Astrocyte (in vitro differentiated cells and primary cell): ENCODE data around the gene ADAM19. TPM values are rescaled to one million over a fixed set of nuclear protein-coding genes. Genes with fewer than 3 reads are reported as not detected.
A peak's percentile ranks its signal among the peaks of the same experiment; 100 is the strongest.

ENCODE experiments used
- DNase-seq: peaks from one replicate; pipeline ENCODE4 v3.0.0-alpha.2; 2010; ENCODE audit warnings: low read depth
- FAIRE-seq: peaks from 2 replicates; lab custom pipeline; 2011; peaks lifted over from hg19 to GRCh38; lab: Jason Lieb, UNC
- H2AFZ ChIP-seq: 2 replicates; pipeline ENCODE4 v1.6.0; 2012; ENCODE audit warnings: low read depth, low read length, inconsistent platforms
- H3K27ac ChIP-seq: 2 replicates; pipeline ENCODE4 v1.5.1; 2011; ENCODE audit warnings: low read depth, low read length, inconsistent platforms
- H3K27me3 ChIP-seq: 2 replicates; pipeline ENCODE4 v1.6.0; 2011; ENCODE audit warnings: low read length, inconsistent platforms; ENCODE audit not compliant: insufficient read depth
- H3K36me3 ChIP-seq: 2 replicates; pipeline ENCODE4 v1.5.1; 2011; ENCODE audit warnings: low read length, inconsistent platforms; ENCODE audit not compliant: insufficient read depth
- H3K4me1 ChIP-seq: 2 replicates; pipeline ENCODE4 v1.5.1; 2011; ENCODE audit warnings: low read length, inconsistent platforms; ENCODE audit not compliant: insufficient read depth
- H3K4me2 ChIP-seq: 2 replicates; pipeline ENCODE4 v1.6.0; 2012; ENCODE audit warnings: low read length, inconsistent platforms
- H3K4me3 ChIP-seq: 2 replicates; pipeline ENCODE4 v1.5.1; 2011; ENCODE audit warnings: low read depth, mild to moderate bottlenecking, low read length, inconsistent platforms; ENCODE audit not compliant: insufficient read depth
- H3K79me2 ChIP-seq: 2 replicates; pipeline ENCODE4 v1.6.0; 2012; ENCODE audit warnings: mild to moderate bottlenecking, low read length, inconsistent platforms; ENCODE audit not compliant: insufficient read depth
- H3K9ac ChIP-seq: 2 replicates; pipeline ENCODE4 v1.6.0; 2012; ENCODE audit warnings: mild to moderate bottlenecking, low read length, inconsistent platforms
- H3K9me3 ChIP-seq: 2 replicates; pipeline ENCODE4 v1.5.1; 2012; ENCODE audit warnings: low read depth, mild to moderate bottlenecking, low read length, inconsistent platforms; ENCODE audit not compliant: insufficient read depth
- H4K20me1 ChIP-seq: 2 replicates; pipeline ENCODE4 v1.6.0; 2012; ENCODE audit warnings: low read length, inconsistent platforms; ENCODE audit not compliant: insufficient read depth
- H3K27ac Mint-ChIP-seq: one replicate; pipeline ENCODE4 v1.8.0; 2021; ENCODE audit warnings: mild to moderate bottlenecking, mixed read lengths; ENCODE audit not compliant: unreplicated experiment
- H3K27me3 Mint-ChIP-seq: one replicate; pipeline ENCODE4 v1.8.0; 2021; ENCODE audit warnings: low read depth, mixed read lengths; ENCODE audit not compliant: unreplicated experiment
- H3K36me3 Mint-ChIP-seq: one replicate; pipeline ENCODE4 v1.8.0; 2021; ENCODE audit warnings: low read depth, mixed read lengths; ENCODE audit not compliant: unreplicated experiment
- H3K4me1 Mint-ChIP-seq: one replicate; pipeline ENCODE4 v1.8.0; 2021; ENCODE audit warnings: low read depth, mixed read lengths; ENCODE audit not compliant: unreplicated experiment
- H3K4me3 Mint-ChIP-seq: one replicate; pipeline ENCODE4 v1.8.0; 2021; ENCODE audit warnings: mild to moderate bottlenecking, moderate library complexity, mixed read lengths; ENCODE audit not compliant: unreplicated experiment
- H3K9me3 Mint-ChIP-seq: one replicate; pipeline ENCODE4 v1.8.0; 2021; ENCODE audit warnings: mild to moderate bottlenecking, mixed read lengths; ENCODE audit not compliant: unreplicated experiment
- EZH2 ChIP-seq: IDR thresholded peaks from 2 replicates; pipeline ENCODE4 v1.6.1; 2012; ENCODE audit warnings: mild to moderate bottlenecking, low read length, inconsistent platforms; ENCODE audit not compliant: insufficient read depth
- total RNA-seq: library from RNA; stranded (reverse); gene quantifications from 2 replicates; pipeline ENCODE4 v1.2.1, GENCODE V29; 2021
- TF ChIP-seq, protein P1 (sequence below): IDR thresholded peaks from 2 replicates; pipeline ENCODE4 v1.5.1; 2011; ENCODE audit warnings: low read depth, mild to moderate bottlenecking, inconsistent platforms, low read length, moderate library complexity; ENCODE audit not compliant: insufficient read depth

Gene ADAM19
- total RNA-seq, 1 donor from 2014 or later = 316 TPM

DNA sequence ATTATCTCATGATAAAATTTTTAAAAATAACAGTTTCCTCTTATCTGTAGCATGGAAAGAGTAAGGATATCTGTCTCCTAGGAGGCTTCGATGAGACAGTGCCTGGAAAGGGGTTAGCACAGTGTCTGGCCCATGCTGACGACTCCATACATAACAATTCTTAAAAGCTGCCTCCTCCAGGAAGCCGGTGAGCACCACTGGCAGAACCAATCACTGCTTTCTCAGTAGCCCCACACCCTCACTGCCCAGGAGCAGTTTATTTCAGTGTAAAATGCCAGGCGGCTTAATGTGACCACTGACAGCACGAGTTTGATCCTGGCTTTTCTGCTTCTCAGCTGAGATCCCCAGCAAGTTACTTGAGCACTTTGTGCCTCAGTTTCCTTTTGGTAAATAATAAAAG, 116.7 kb downstream of the ADAM19 start:
- Mint-ChIP-seq H3K27me3 (peaks cover 17% of the 10 kb centered on the region), H3K4me3 (peak overlapping the region; percentile 54), H3K36me3 (no peaks in the 10 kb centered on the region), H3K9me3 (no peaks in the 10 kb centered on the region), H3K27ac (peak overlapping the region; percentile 18), H3K4me1 (peaks cover 8% of the 10 kb centered on the region)
- Histone ChIP-seq H3K36me3 (no peaks in the 10 kb centered on the region), H2AFZ (no peak overlapping the region), H3K27me3 (no peaks in the 10 kb centered on the region), H3K4me2 (no peak overlapping the region), H4K20me1 (no peaks in the 10 kb centered on the region), H3K9me3 (no peaks in the 10 kb centered on the region), H3K9ac (no peak overlapping the region), H3K4me1 (peaks cover 15% of the 10 kb centered on the region), H3K27ac (no peak overlapping the region), H3K4me3 (no peak overlapping the region), H3K79me2 (no peaks in the 10 kb centered on the region)
- DNase-seq (no peak), FAIRE-seq (no peak)
- TF ChIP-seq, protein P1, sequence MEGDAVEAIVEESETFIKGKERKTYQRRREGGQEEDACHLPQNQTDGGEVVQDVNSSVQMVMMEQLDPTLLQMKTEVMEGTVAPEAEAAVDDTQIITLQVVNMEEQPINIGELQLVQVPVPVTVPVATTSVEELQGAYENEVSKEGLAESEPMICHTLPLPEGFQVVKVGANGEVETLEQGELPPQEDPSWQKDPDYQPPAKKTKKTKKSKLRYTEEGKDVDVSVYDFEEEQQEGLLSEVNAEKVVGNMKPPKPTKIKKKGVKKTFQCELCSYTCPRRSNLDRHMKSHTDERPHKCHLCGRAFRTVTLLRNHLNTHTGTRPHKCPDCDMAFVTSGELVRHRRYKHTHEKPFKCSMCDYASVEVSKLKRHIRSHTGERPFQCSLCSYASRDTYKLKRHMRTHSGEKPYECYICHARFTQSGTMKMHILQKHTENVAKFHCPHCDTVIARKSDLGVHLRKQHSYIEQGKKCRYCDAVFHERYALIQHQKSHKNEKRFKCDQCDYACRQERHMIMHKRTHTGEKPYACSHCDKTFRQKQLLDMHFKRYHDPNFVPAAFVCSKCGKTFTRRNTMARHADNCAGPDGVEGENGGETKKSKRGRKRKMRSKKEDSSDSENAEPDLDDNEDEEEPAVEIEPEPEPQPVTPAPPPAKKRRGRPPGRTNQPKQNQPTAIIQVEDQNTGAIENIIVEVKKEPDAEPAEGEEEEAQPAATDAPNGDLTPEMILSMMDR = no peak
- TF ChIP-seq EZH2 = no peak

DNA sequence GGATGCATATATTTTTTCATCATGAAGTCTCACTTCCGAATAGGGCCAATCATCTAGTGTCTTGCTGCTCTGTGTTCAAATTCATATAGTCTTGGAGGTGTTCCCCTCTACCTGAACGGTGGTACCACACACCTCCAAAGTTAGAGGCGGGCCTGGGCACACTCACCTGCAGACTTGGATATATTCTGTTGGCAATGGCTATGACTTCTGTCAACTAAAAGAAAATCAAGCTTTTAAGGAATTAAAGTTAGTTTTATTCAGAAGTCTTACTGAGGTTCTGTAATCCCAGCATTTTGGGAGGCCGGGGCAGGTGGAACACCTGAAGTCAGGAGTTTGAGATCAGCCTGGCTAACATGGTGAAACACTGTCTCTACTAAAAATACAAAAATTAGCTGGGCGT, 118.2 kb downstream of the ADAM19 start:
- H3K79me2 ChIP-seq = no peaks in the 10 kb centered on the region
- Mint-ChIP-seq H3K4me1 (no peaks in the 10 kb centered on the region), H3K9me3 (no peaks in the 10 kb centered on the region), H3K27me3 (peaks cover 17% of the 10 kb centered on the region), H3K36me3 (no peaks in the 10 kb centered on the region), H3K4me3 (no peak overlapping the region), H3K27ac (no peak overlapping the region)
- peaks cover 5% of the 10 kb centered on the region for H3K4me1 ChIP-seq
- no peak overlapping the region for H2AFZ ChIP-seq
- TF ChIP-seq, protein P1 = no peak
- no peaks in the 10 kb centered on the region for H3K36me3 ChIP-seq
- H3K4me2 ChIP-seq = no peak overlapping the region
- H3K9ac ChIP-seq = no peak overlapping the region
- no peak overlapping the region for H3K4me3 ChIP-seq
- H3K27me3 ChIP-seq = no peaks in the 10 kb centered on the region
- no peak overlapping the region for H3K27ac ChIP-seq
- H3K9me3 ChIP-seq = no peaks in the 10 kb centered on the region
- DNase-seq (no peak), FAIRE-seq (no peak)
- no peaks in the 10 kb centered on the region for H4K20me1 ChIP-seq

GRCh38 chr5:157456301-157456700, 119.3 kb downstream of the ADAM19 start:
- H2AFZ ChIP-seq = no peak overlapping the region
- no peaks in the 10 kb centered on the region for H3K36me3 ChIP-seq
- H4K20me1 ChIP-seq = no peaks in the 10 kb centered on the region
- Mint-ChIP-seq H3K36me3 (peaks cover 2% of the 10 kb centered on the region), H3K27me3 (peaks cover 14% of the 10 kb centered on the region), H3K4me3 (no peak overlapping the region), H3K27ac (peak overlapping the region; percentile 24), H3K9me3 (no peaks in the 10 kb centered on the region), H3K4me1 (no peaks in the 10 kb centered on the region)
- FAIRE-seq (no peak), DNase-seq (no peak)
- H3K9me3 ChIP-seq = no peaks in the 10 kb centered on the region
- H3K9ac ChIP-seq = no peak overlapping the region
- no peaks in the 10 kb centered on the region for H3K27me3 ChIP-seq
- no peak overlapping the region for H3K4me3 ChIP-seq
- TF ChIP-seq, protein P1 = no peak
- no peak for TF ChIP-seq EZH2
- H3K4me1 ChIP-seq = peaks cover 5% of the 10 kb centered on the region
- no peak overlapping the region for H3K4me2 ChIP-seq
- H3K79me2 ChIP-seq = no peaks in the 10 kb centered on the region
- no peak overlapping the region for H3K27ac ChIP-seq
